ENCODE data around the gene UHRF1. TPM values are rescaled to one million over a fixed set of nuclear protein-coding genes. Genes with fewer than 3 reads are reported as not detected.
A peak's percentile ranks its signal among the peaks of the same experiment; 100 is the strongest.

UHRF1 gene
- total and polyA plus RNA-seq, 2 of the 13 experiments (the other 11 are each of a cell fraction or from before 2014, with no cell fraction given): 6.8 to 78.4 TPM

DNA sequence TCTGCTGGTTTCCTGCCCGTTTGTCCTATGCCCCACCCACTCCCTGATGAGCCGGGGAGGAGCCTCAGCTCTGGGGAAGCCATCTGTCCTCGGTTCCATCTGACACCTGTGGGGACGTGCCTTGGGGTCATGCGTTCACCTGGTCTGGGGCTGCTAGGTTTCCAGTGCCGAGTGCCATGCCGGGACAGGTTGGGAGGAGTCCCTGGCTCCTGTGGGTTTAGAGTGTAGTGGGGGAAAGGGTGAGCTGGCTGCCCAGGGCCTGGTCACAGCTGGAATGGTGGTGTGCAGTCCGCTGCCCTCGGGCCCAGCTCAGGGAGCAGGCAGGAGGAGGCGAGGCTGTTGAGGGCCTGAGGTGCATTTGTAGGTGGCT, 62.1 kb downstream of the UHRF1 start (continued):
- TF ChIP-seq, protein P1, sequence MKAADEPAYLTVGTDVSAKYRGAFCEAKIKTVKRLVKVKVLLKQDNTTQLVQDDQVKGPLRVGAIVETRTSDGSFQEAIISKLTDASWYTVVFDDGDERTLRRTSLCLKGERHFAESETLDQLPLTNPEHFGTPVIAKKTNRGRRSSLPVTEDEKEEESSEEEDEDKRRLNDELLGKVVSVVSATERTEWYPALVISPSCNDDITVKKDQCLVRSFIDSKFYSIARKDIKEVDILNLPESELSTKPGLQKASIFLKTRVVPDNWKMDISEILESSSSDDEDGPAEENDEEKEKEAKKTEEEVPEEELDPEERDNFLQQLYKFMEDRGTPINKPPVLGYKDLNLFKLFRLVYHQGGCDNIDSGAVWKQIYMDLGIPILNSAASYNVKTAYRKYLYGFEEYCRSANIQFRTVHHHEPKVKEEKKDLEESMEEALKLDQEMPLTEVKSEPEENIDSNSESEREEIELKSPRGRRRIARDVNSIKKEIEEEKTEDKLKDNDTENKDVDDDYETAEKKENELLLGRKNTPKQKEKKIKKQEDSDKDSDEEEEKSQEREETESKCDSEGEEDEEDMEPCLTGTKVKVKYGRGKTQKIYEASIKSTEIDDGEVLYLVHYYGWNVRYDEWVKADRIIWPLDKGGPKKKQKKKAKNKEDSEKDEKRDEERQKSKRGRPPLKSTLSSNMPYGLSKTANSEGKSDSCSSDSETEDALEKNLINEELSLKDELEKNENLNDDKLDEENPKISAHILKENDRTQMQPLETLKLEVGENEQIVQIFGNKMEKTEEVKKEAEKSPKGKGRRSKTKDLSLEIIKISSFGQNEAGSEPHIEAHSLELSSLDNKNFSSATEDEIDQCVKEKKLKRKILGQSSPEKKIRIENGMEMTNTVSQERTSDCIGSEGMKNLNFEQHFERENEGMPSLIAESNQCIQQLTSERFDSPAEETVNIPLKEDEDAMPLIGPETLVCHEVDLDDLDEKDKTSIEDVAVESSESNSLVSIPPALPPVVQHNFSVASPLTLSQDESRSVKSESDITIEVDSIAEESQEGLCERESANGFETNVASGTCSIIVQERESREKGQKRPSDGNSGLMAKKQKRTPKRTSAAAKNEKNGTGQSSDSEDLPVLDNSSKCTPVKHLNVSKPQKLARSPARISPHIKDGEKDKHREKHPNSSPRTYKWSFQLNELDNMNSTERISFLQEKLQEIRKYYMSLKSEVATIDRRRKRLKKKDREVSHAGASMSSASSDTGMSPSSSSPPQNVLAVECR (CRISPR knock-in tag; IDR thresholded peaks at IDR 0.05; ENCODE audit: borderline replicate concordance): peak; percentile 82
- TF ChIP-seq, protein P2, sequence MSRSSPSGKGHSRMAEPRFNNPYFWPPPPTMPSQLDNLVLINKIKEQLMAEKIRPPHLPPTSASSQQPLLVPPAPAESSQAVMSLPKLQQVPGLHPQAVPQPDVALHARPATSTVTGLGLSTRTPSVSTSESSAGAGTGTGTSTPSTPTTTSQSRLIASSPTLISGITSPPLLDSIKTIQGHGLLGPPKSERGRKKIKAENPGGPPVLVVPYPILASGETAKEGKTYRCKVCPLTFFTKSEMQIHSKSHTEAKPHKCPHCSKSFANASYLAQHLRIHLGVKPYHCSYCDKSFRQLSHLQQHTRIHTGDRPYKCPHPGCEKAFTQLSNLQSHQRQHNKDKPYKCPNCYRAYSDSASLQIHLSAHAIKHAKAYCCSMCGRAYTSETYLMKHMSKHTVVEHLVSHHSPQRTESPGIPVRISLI (CRISPR knock-in tag; IDR thresholded peaks at IDR 0.05; ENCODE audit: borderline replicate concordance): no peak
- TF ChIP-seq SP1 (IDR thresholded peaks at IDR 0.05) (no peak), SP1 (CRISPR knock-in tag; IDR thresholded peaks at IDR 0.05) (no peak), ZEB1 (IDR thresholded peaks at IDR 0.05; ENCODE audit: insufficient replicate concordance, low read depth) (peak; percentile 80), THYN1 (CRISPR knock-in tag; IDR thresholded peaks at IDR 0.05; ENCODE audit: borderline replicate concordance, low read depth) (no peak), HDAC6 (IDR thresholded peaks at IDR 0.05; ENCODE audit: low read depth, low read length) (no peak), HIVEP1 (CRISPR knock-in tag; IDR thresholded peaks at IDR 0.05) (peak; percentile 74; the same call in 1 of the 2 replicates), NAIF1 (CRISPR knock-in tag; IDR thresholded peaks at IDR 0.05; ENCODE audit: borderline replicate concordance) (no peak), ZNF12 (CRISPR knock-in tag; IDR thresholded peaks at IDR 0.05) (no peak), DR1 (CRISPR knock-in tag; IDR thresholded peaks at IDR 0.05) (no peak), ZNF383 (CRISPR knock-in tag; IDR thresholded peaks at IDR 0.05; ENCODE audit: borderline replicate concordance) (no peak), TCF12 (IDR thresholded peaks at IDR 0.05) (no peak), TCF12 (CRISPR knock-in tag; IDR thresholded peaks at IDR 0.05) (no peak), BCL6 (CRISPR knock-in tag; IDR thresholded peaks at IDR 0.05) (no peak), GATAD1 (CRISPR knock-in tag; IDR thresholded peaks at IDR 0.05) (no peak), SALL2 (CRISPR knock-in tag; IDR thresholded peaks at IDR 0.05) (no peak), ZNF562 (CRISPR knock-in tag; IDR thresholded peaks at IDR 0.05; ENCODE audit: borderline replicate concordance) (no peak), ZBTB42 (CRISPR knock-in tag; IDR thresholded peaks at IDR 0.05) (no peak), ZBTB8A (CRISPR knock-in tag; IDR thresholded peaks at IDR 0.05; ENCODE audit: borderline replicate concordance, low read depth) (no peak), AKAP8 (CRISPR knock-in tag; IDR thresholded peaks at IDR 0.05) (no peak; the same call in 1 of the 2 replicates), SNRNP70 (IDR thresholded peaks at IDR 0.05; ENCODE audit: low read depth, low read length) (no peak), HMGA1 (CRISPR knock-in tag; conservative IDR thresholded peaks at IDR 0.05) (no peak), ADNP (CRISPR knock-in tag; IDR thresholded peaks at IDR 0.05) (no peak), BORCS8-MEF2B (CRISPR knock-in tag; IDR thresholded peaks at IDR 0.05) (no peak), ZKSCAN1 (IDR thresholded peaks at IDR 0.05; ENCODE audit: low read length) (no peak), ZNF629 (CRISPR knock-in tag; conservative IDR thresholded peaks at IDR 0.05) (no peak), ZNF263 (CRISPR knock-in tag; IDR thresholded peaks at IDR 0.05) (peak; percentile 43; the same call in 1 of the 2 replicates)
- TF ChIP-seq, protein P3, sequence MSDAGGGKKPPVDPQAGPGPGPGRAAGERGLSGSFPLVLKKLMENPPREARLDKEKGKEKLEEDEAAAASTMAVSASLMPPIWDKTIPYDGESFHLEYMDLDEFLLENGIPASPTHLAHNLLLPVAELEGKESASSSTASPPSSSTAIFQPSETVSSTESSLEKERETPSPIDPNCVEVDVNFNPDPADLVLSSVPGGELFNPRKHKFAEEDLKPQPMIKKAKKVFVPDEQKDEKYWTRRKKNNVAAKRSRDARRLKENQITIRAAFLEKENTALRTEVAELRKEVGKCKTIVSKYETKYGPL (CRISPR knock-in tag; IDR thresholded peaks at IDR 0.05): no peak
